Measurements from ENCODE around the gene HOXD11.

HOXD11 gene

DNA sequence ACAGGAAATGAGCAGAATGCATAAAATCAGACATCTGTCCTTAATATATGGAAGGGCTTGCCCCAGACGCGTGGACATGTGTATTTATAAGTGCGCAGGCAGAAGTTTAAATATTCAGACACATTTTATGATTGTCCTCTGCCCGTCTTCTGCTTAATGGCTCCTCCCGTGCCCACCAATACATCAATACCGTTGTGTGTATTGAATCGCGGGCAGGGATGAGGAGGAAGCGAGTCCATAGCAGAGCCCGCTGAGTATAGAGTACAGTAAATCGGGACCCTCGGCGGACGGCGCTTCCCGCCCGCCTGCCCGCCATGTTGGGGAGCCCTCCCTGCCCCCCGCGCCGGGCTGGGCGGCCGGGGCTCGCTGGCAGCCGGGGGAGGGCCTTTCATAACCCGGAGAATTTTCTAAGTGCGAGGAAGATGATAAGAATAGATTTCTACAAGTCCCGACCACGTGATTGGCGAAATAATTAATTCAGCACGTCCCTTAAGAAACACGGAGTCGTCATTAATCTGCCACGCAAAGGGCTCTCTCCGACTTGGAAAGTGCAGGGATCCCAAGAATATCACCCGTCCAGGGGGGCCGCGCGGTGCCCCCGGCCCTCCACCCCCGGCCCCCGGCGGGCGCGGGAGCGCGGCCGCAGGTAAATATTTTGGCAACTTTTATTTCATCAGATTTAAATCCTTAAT is 49.9 kb downstream of the HOXD11 start, which contains the start of gene HOXD3:
TSS of gene HOXD3 (plus strand) at position 501 of the 692 bp plus-strand sequence. CDS start 11,808 bp downstream, outside the sequence.
- H3K4me1 ChIP-seq (ENCODE audit: control insufficient read depth, insufficient read depth, low read length), result peaks cover 14% of the 10 kb centered on the region; the same call in 1 of the 2 replicates
- H3K36me3 ChIP-seq (ENCODE audit: control insufficient read depth, insufficient read depth, low read length), result no peaks in the 10 kb centered on the region
- H3K9me3 ChIP-seq (ENCODE audit: control insufficient read depth, insufficient read depth, low read length), result no peaks in the 10 kb centered on the region
- peaks cover 100% of the 10 kb centered on the region for H3K27me3 ChIP-seq (ENCODE audit: control insufficient read depth, insufficient read depth, low read length)
- H3K9ac ChIP-seq (ENCODE audit: low read depth, low read length), result no peak within 1 kb of the TSS
- no peak within 1 kb of the TSS for H3K4me3 ChIP-seq (ENCODE audit: low read depth, low read length)
- no peak within 1 kb of the TSS for H3K27ac ChIP-seq (ENCODE audit: low read depth, low read length)

DNA sequence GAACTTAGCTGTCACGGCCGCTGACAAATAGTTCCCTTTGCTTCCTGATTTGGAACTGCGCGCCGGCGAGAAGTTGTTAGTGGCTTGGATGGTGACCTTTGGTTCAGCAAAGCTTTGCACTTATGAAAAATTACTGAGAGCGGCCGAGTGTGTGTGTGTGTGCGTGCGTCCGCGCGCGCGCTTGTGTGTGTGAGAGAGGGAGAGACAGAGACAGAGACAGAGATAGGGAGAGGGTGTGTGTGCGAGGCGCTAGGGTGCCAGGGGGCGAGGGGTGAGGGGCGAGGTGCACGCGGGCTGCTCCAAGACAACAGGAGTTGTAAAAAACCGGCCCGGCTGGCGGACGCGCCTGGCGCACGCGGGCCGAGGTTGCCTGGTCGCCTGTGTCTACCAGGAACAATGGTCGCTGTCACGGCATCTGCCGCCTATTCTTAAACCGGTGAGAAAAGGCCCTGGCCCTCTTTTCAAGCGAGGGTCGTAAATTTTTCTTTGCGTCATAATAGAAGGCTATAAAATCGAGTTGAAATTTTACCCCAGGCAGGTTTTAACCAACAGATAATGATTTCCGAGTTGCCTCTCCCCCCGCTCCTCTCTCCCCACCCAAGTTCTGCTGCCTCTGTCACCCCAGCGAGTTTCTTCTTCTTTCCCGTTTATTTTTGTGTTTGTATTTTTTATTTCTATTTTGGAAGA is 50.6 kb downstream of the HOXD11 start:
- Histone ChIP-seq H3K36me3 (ENCODE audit: control insufficient read depth, insufficient read depth, low read length) (no peaks in the 10 kb centered on the region), H3K27ac (ENCODE audit: low read depth, low read length) (no peak overlapping the region), H3K4me1 (ENCODE audit: control insufficient read depth, insufficient read depth, low read length) (peaks cover 14% of the 10 kb centered on the region; the same call in 1 of the 2 replicates), H3K4me3 (ENCODE audit: low read depth, low read length) (no peak overlapping the region), H3K27me3 (ENCODE audit: control insufficient read depth, insufficient read depth, low read length) (peaks cover 100% of the 10 kb centered on the region), H3K9me3 (ENCODE audit: control insufficient read depth, insufficient read depth, low read length) (no peaks in the 10 kb centered on the region), H3K9ac (ENCODE audit: low read depth, low read length) (no peak overlapping the region)

DNA sequence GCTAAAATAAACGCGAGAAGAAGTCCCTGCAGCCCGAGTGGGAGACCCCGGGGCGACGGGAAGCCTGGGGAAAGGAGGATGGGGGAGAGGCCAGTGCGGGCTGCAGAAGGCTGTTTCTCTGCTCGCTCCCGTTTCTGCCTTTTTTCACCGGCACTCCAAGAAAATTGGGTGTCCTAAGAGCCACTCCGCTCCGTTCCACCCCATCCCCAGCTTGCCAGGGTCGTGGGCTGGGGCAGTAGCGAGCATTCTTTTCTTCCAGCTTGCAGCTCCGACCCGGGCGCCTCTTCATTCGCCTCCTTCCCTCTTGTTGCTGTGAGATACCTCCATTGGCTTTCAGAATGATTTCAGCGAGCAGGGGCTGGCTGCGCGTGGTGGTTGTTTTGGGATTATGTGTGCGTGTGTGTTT is 51.1 kb downstream of the HOXD11 start:
- Histone ChIP-seq H3K4me3 (ENCODE audit: low read depth, low read length) (no peak overlapping the region), H3K4me1 (ENCODE audit: control insufficient read depth, insufficient read depth, low read length) (peaks cover 14% of the 10 kb centered on the region; the same call in 1 of the 2 replicates), H3K9ac (ENCODE audit: low read depth, low read length) (no peak overlapping the region), H3K27me3 (ENCODE audit: control insufficient read depth, insufficient read depth, low read length) (peaks cover 100% of the 10 kb centered on the region), H3K36me3 (ENCODE audit: control insufficient read depth, insufficient read depth, low read length) (no peaks in the 10 kb centered on the region), H3K27ac (ENCODE audit: low read depth, low read length) (no peak overlapping the region), H3K9me3 (ENCODE audit: control insufficient read depth, insufficient read depth, low read length) (no peaks in the 10 kb centered on the region)

DNA sequence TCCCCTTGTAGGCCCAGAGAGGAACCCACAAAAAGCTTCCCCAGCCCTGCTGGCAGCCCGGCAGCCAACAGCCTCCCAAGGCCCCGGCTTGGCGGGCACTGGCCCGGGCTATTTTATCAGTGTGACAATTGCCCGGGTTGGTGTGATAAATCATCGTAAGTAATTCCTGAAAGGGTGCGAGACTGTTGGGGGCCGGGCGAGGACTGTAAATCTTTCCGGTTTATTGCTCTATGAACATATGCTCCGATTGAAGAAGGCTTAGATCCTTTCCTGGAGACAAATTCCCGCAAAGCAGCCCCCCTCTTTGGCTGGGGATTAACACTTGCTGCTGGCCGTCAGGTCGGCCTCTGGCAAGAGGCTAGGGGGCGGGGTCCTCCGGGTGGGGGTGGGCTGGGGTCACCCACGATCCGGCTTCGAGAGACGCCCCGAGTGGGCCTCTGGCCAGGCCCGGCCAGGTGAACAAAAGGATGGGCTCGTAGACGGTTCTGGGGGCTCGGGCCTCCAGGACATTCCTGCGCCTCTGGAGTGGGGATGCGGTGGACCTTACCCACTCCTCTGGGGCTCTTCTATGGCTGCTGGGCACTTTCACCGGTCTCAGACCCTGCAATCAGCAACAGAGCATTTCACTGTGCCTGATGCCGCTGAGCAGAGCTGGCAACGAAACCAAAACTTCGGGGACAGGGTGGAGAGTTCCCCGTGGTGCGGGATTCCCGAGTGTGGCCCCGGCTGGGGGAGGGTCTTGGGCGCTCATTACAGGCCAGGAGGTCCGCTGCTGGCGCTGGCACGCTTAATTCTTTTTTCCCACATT is 52.0 kb downstream of the HOXD11 start:
- H3K4me3 ChIP-seq (ENCODE audit: low read depth, low read length), result no peak overlapping the region
- peaks cover 100% of the 10 kb centered on the region for H3K27me3 ChIP-seq (ENCODE audit: control insufficient read depth, insufficient read depth, low read length)
- H3K9ac ChIP-seq (ENCODE audit: low read depth, low read length), result no peak overlapping the region

More for the DNA sequence above, 52.0 kb downstream of the HOXD11 start:
- peaks cover 14% of the 10 kb centered on the region; the same call in 1 of the 2 replicates for H3K4me1 ChIP-seq (ENCODE audit: control insufficient read depth, insufficient read depth, low read length)
- no peaks in the 10 kb centered on the region for H3K36me3 ChIP-seq (ENCODE audit: control insufficient read depth, insufficient read depth, low read length)
- H3K27ac ChIP-seq (ENCODE audit: low read depth, low read length), result no peak overlapping the region
- H3K9me3 ChIP-seq (ENCODE audit: control insufficient read depth, insufficient read depth, low read length), result no peaks in the 10 kb centered on the region
